GM12892 (cell line): ENCODE data around the gene IL17RA.

Source experiments
- DNase-seq: peaks from one replicate; pipeline ENCODE4 v3.0.0; 2011; ENCODE audit not compliant: insufficient read length
- FAIRE-seq: peaks from 2 replicates; lab custom pipeline; 2011; peaks lifted over from hg19 to GRCh38; lab: Jason Lieb, UNC
- POLR2A ChIP-seq: IDR thresholded peaks from 2 replicates; pipeline ENCODE4 v1.6.1; 2011; ENCODE audit warnings: low read depth, low read length, control low read depth
- POLR2AphosphoS5 ChIP-seq: IDR thresholded peaks from 2 replicates; pipeline ENCODE4 v1.6.1; 2011; ENCODE audit warnings: low read depth, low read length, control low read depth
- TAF1 ChIP-seq: IDR thresholded peaks from 2 replicates; pipeline ENCODE4 v1.6.1; 2011; ENCODE audit warnings: low read depth, mild to moderate bottlenecking, control low read depth, low read length, borderline replicate concordance

Gene IL17RA

DNA sequence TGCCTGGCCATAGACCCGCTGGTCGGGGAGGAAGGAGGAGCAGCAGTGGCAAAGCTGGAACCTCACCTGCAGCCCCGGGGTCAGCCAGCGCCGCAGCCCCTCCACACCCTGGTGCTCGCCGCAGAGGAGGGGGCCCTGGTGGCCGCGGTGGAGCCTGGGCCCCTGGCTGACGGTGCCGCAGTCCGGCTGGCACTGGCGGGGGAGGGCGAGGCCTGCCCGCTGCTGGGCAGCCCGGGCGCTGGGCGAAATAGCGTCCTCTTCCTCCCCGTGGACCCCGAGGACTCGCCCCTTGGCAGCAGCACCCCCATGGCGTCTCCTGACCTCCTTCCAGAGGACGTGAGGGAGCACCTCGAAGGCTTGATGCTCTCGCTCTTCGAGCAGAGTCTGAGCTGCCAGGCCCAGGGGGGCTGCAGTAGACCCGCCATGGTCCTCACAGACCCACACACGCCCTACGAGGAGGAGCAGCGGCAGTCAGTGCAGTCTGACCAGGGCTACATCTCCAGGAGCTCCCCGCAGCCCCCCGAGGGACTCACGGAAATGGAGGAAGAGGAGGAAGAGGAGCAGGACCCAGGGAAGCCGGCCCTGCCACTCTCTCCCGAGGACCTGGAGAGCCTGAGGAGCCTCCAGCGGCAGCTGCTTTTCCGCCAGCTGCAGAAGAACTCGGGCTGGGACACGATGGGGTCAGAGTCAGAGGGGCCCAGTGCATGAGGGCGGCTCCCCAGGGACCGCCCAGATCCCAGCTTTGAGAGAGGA lies 24.5 kb downstream of the IL17RA start:
- DNase-seq (no peak), FAIRE-seq (no peak)
- TF ChIP-seq POLR2AphosphoS5 (no peak), POLR2A (no peak), TAF1 (no peak)

DNA sequence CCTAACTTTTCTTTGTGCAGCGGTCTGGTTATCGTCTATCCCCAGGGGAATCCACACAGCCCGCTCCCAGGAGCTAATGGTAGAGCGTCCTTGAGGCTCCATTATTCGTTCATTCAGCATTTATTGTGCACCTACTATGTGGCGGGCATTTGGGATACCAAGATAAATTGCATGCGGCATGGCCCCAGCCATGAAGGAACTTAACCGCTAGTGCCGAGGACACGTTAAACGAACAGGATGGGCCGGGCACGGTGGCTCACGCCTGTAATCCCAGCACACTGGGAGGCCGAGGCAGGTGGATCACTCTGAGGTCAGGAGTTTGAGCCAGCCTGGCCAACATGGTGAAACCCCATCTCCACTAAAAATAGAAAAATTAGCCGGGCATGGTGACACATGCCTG lies 25.2 kb downstream of the IL17RA start:
- TF ChIP-seq TAF1 (no peak), POLR2AphosphoS5 (no peak), POLR2A (no peak)
- FAIRE-seq (no peak), DNase-seq (no peak)

DNA sequence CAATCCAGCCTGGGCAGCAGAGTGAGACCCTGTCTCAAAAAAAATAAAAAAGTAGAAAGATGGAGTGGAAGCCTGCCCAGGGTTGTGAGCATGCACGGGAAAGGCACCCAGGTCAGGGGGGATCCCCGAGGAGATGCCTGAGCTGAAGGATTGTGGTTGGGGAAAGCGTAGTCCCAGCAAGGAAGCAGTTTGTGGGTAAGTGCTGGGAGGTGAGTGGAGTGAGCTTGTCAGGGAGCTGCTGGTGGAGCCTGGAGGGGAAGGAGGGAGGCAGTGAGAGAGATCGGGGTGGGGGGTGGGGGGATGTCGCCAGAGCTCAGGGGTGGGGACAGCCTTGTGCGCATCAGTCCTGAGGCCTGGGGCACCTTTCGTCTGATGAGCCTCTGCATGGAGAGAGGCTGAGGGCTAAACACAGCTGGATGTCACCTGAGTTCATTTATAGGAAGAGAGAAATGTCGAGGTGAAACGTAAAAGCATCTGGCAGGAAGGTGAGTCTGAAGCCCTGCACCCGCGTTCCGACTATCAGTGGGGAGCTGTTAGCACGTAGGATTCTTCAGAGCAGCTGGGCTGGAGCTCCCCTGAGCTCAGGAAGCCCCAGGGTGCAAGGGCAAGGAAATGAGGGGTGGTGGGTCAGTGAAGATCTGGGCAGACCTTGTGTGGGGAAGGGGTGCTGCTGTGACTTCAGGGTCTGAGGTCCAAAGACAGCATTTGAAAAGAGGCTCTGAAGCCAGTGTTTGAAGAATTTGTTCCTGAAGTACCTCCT lies 26.2 kb downstream of the IL17RA start:
- DNase-seq (no peak), FAIRE-seq (no peak)
- no peak for TF ChIP-seq TAF1
- TF ChIP-seq POLR2A = no peak
- no peak for TF ChIP-seq POLR2AphosphoS5

DNA sequence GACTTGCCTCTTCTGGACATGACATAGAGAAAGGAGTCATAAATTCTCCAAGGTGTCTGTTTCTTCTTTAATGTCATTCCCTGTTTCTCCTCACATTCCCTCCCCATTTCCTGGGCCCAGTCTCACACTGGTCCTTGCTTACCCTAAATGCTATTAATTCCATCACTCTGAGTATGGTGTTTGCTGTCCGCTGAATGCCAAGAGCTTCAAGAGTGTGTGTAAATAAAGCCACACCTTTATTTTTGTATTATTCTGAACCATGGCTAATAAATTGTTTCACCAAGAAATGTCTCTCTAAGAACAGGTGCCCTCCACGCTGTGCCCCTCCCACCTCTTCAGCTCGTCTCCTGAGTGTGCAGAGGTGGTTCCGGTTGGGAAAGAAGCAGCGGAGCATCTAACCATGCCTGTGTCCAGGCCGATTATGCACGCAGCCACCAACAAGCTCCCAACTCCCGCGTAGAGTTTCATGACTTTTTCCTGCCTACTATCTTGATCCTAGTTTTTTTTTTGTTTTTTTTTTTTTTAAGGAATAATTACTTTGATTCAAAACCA lies 27.8 kb downstream of the IL17RA start:
- TF ChIP-seq POLR2A = no peak
- no peak for TF ChIP-seq POLR2AphosphoS5
- TF ChIP-seq TAF1 = no peak
- FAIRE-seq (no peak), DNase-seq (no peak)

DNA sequence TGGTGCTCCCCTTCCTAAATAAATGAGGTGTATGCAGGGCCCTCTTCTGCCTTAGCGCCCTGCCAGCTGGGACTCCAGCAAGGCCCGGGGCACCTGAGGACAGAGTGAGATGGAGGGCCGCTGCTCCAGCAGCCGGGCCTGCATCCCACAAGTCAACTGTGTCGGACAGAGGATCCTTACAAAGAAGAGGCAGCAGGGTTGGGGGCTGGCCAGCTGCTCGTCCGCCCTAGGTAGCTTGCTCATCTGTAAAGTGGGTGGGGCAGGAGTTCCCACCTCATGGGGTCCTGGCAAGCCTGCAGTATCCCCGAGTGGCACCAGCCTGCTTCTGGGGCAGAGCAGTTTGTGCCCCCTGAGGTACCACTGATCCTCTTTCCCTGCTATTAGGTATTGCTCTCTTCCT lies 28.8 kb downstream of the IL17RA start:
- no peak for TF ChIP-seq POLR2A
- TF ChIP-seq POLR2AphosphoS5 = no peak
- TF ChIP-seq TAF1 = no peak
- FAIRE-seq = no peak
- no peak for DNase-seq

DNA sequence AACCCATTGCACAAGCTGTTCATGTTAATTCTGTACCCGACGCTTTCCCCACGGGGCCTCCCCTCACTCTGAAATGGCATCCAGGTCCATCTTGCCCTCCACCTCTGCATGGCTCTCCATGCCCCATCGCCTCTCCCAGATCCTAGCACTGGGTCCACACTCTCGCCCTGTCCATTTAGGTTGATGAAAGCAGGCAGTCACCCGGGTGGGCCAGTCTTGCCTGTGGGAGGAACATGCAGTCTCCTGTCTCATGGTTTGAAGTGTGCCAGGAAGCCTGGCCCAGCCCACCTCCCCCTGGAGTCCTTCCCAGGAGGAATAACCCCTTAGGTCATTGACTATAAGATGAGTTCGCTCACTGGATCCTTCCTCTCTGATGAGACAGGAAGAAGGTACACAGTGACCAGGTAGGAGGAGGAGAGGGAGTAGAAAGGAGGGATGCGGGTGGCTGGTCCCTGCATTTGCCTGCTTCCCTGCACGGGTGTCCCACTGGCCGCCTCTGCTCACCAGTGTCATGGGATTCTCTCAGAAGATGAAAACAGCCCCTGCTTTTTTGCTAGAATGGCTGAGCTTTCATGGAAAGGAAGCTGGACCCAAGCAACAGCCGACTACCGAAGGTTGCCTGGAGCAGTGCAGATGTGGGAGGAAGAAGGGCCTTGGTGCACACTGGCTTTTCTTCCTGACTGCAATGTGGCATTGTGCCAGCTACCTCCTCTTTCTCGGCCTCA lies 29.5 kb downstream of the IL17RA start:
- no peak for TF ChIP-seq TAF1
- no peak for TF ChIP-seq POLR2A
- no peak for TF ChIP-seq POLR2AphosphoS5
- no peak for DNase-seq
- no peak for FAIRE-seq

DNA sequence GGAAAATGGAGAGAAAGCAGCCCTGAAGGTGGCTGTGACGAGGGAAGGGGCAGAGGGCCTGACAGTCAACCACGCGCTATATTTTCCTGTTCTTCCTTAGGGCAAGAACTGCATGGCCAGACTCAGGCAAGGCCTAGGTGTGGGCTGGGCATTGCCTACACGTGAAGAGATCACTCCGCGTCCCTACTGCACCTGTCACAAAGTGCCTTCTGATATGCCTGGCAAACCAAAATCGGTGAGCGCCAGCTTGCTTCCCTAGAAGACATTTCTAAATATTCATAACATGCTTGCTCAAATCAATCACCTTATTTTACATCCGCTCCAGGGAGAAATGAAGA lies 30.1 kb downstream of the IL17RA start:
- DNase-seq (no peak), FAIRE-seq (no peak)
- no peak for TF ChIP-seq TAF1
- no peak for TF ChIP-seq POLR2AphosphoS5
- no peak for TF ChIP-seq POLR2A

DNA sequence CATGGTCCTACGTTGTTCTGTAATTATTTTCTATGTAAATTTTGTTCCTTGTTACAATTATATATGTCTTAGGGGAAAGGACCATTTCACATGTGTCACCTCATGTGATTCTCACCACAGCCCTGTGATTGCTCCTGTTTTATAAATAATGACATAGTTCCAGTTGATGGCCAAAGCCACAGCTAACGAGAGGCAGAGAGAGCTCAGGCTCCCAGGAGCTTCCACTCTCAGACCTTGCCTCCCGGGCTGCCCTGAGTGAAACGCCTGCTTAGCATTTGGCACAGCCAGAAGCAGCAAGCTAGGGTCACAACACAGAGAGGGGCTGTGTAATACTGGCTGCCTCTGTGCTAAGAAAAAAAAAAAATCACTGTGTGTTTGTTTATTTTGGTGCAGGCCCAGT lies 30.4 kb downstream of the IL17RA start:
- DNase-seq = no peak
- TF ChIP-seq POLR2A (no peak), TAF1 (no peak), POLR2AphosphoS5 (no peak)
- no peak for FAIRE-seq

DNA sequence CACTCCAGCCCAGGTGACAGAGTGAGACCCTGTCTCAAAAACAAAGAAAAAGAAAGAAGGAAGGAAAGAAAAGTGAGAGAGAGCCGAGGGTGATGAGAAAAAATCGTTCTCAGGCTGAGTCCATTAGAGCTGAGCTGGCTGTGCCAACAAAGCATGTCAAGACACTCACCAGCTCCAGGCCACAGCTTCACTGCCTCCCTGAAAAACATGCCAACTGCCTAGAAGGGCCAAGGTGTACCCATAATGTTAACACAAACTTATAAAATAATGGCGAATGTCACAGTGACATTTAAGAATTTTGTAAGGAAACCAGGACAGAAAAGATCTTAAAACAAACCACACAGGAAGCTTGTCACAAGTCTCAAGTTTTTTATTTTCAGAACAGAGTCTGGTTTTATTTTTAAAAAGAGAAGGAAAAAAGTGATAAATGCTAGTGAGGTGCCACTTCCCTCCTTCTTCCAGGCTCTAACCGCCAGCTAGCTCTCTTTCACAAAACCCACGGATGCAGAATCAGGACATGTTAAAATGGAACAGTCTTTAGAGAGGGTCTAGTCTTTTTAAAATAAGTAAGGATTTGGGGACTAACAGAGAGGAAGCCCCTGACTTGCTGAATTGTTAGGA lies 31.3 kb downstream of the IL17RA start:
- no peak for FAIRE-seq
- DNase-seq = no peak
- TF ChIP-seq TAF1 (no peak), POLR2AphosphoS5 (no peak), POLR2A (no peak)

DNA sequence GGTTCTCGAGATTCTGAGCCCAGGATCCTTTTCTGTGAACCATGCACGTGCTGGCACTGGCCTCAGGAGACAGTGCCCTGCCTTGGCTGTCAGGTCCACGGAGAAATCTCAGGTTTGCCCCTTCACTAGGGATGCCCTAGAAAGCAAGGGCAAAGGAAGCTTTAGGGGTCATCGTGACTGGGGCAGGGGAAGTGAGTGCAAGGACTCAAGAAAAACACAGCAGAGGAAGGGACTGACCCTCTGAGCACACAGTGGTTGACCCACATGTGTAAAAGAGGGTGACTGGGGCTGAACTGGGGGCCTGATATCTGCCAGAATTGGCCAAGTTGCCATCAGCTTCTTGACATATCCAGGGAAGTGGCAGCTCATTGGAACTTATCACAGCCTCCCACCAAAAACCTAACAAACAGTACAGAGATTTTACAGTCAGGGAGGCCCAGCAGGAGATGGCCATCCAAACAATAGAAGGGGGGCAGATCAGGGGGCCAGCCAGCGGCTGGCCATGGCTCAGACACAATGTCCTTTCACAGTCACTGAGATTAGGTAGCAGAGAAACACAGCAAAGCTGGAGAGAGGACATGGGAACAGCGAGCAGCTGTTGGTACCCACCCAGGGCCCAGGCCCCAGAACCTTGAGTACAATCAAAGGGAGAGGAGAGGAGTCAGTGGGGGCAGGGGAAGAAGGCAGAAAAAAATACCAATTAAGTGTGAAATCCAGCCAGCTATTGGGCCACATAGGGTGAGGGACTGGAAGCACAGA lies 32.0 kb downstream of the IL17RA start:
- DNase-seq (no peak), FAIRE-seq (no peak)
- TF ChIP-seq POLR2A (no peak), POLR2AphosphoS5 (no peak), TAF1 (no peak)
